Measurements from ENCODE around the gene OGFR.
A peak's percentile ranks its signal among the peaks of the same experiment; 100 is the strongest.
"Not testable (repeated sequence)": the region's sequence is repeated elsewhere in the genome, so short reads cannot be mapped to it uniquely, and the experiment has no call there.

The OGFR gene

GRCh38 chr20:62841705-62842212 lies 37.1 kb downstream of the OGFR start:
- no peak for DNase-seq

GRCh38 chr20:62843656-62844055 lies 39.0 kb downstream of the OGFR start:
- no peak for DNase-seq

GRCh38 chr20:62844182-62844581 lies 39.5 kb downstream of the OGFR start:
- no peak for DNase-seq

GRCh38 chr20:62845416-62846160 lies 41.0 kb downstream of the OGFR start:
- DNase-seq: no peak

GRCh38 chr20:62846166-62846890 lies 41.7 kb downstream of the OGFR start:
- DNase-seq: no peak

- DNase-seq: not testable (repeated sequence)
Measured at GRCh38 chr20:62848917-62849316, 44.3 kb downstream of the OGFR start.

- DNase-seq: no peak
Measured at GRCh38 chr20:62849431-62849830, 44.8 kb downstream of the OGFR start.

GRCh38 chr20:62850333-62850974 lies 45.8 kb downstream of the OGFR start:
- DNase-seq: no peak

- no peak for DNase-seq
Measured at GRCh38 chr20:62852196-62852595, 47.6 kb downstream of the OGFR start.

GRCh38 chr20:62852841-62853240 lies 48.2 kb downstream of the OGFR start:
- no peak for DNase-seq

- not testable (repeated sequence) for DNase-seq
Measured at GRCh38 chr20:62853304-62853703, 48.7 kb downstream of the OGFR start.

- DNase-seq: no peak
Measured at GRCh38 chr20:62854121-62854520, 49.5 kb downstream of the OGFR start.

- DNase-seq: no peak
Measured at GRCh38 chr20:62855120-62855519, 50.5 kb downstream of the OGFR start.

- DNase-seq: no peak
Measured at GRCh38 chr20:62856931-62857619, 52.4 kb downstream of the OGFR start.

GRCh38 chr20:62858058-62858830 lies 53.6 kb downstream of the OGFR start:
- no peak for DNase-seq

- DNase-seq: no peak
Measured at GRCh38 chr20:62859721-62860120, 55.1 kb downstream of the OGFR start.

- no peak for DNase-seq
Measured at GRCh38 chr20:62860391-62860923, 55.8 kb downstream of the OGFR start.

GRCh38 chr20:62860924-62861691 lies 56.5 kb downstream of the OGFR start:
- peak; percentile 56 for DNase-seq

GRCh38 chr20:62861726-62862336 lies 57.2 kb downstream of the OGFR start, which contains the start of gene TCFL5:
TCFL5 (minus strand) TSS chr20:62861822; CDS start chr20:62861670, 152 bp downstream.
- peak; percentile 92 for DNase-seq
